HG02981 (cell line): ENCODE results near the gene SDC1.

Source experiments
- ATAC-seq: cut with Tn5 transposase; IDR thresholded peaks from one replicate; pipeline ENCODE4 v1.9.1; 2021; ENCODE audit warnings: mild to moderate bottlenecking, moderate library complexity; ENCODE audit not compliant: unreplicated experiment

SDC1 gene

DNA sequence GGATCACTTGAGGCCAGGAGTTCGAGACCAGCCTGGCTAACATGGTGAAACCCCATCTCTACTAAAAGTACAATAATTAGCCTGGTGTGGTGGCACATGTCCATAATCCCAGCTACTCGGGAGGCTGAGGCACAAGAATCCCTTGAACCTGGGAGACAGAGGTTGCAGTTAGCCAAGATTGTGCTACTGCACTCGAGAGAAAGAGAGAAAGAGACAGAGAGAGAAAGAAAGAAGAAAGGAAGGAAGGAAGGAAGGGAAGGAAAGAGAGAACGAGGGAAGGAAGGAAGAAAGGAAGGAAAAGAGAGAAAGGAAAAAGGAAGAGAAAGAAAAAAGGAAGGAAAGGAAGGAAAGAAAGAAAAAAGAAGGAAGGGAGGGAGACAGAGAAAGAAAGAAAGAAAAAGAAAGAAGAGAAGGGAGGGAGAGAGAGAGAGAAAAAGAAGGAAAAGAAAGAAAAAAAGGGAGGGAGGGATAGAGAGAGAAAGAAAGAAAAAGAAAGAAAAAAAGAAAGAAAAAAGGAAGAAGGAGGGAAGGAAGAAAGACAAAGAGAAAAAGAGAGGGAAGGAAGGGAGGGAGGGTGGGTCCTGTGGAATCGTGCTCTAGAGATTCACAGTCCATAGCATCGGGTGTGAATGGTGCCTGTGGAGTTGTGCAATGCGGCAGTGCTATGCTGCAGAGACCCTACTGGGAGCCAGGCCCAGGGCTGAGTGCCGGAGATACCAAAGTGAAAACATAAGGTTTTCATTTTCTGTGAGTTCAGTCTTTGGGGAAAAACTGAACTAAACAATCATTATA is 4.6 kb upstream of the SDC1 start:
- ATAC-seq: no peak

DNA sequence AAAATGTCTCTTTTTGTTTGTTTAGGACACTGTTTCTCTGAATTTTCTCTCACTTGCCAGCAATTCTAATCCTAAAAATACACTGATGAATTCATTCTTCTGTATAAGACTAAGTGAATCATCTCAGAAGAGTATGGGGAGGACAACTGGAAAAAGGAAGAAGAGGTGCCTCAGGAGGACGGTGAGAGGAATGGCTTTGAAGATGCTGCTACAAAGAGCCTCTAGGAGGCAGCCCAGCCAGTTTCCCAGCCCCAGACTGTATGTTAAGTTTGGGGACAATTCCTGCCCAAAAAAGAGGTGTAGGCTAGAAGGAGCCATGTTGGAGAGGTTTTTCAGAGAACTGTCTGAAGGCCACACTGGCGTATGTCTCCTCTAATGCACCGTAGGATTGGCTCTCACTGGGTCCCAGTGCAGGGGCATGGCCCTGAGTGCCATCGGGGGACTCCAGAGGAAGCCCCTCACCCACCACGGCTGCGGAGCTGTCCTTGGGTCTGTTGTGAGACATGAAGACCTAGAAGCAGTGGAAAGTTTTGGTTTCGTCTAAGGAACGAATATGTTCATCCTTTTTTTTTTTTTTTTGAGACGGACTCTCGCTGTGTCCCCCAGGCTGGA is 3.1 kb upstream of the SDC1 start:
- ATAC-seq: no peak

GRCh38 chr2:20226152-20226545 is 1.2 kb upstream of the SDC1 start:
- ATAC-seq: no peak

- peak; percentile 44 for ATAC-seq
Observed at GRCh38 chr2:20225294-20226151, 593 bp upstream of the SDC1 start.

DNA sequence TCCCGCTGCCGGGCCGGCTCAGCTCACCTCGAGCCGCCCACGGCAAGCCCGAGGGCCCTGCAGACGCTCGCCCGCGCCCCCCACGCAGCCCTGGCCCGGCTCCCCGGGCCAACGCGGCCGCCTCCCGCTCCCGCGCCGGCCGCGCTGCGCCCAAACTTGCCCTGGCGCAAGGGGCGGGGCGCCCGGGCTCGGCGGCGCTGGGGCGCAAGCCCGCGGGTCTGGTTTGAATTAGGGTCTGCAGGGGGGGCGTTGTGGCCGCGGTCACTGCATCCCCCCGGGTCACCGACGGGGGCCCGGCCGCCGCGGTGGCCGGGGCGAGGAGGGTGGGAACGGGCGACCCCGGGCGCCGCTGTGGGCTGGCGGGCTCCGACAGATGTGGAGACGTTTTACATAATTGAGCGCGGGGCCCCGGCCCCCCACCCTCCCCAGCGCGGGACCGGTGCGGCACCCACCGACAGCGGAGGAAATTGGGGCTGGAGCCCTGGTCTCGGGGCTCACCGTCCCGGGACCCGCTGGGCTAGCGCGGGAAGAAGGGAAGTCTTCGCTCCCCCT is 690 bp downstream of the SDC1 start:
- no peak for ATAC-seq

GRCh38 chr2:20223407-20224163 is 1.3 kb downstream of the SDC1 start:
- ATAC-seq: no peak

- ATAC-seq: no peak
Observed at GRCh38 chr2:20222769-20223406, 2.0 kb downstream of the SDC1 start.

DNA sequence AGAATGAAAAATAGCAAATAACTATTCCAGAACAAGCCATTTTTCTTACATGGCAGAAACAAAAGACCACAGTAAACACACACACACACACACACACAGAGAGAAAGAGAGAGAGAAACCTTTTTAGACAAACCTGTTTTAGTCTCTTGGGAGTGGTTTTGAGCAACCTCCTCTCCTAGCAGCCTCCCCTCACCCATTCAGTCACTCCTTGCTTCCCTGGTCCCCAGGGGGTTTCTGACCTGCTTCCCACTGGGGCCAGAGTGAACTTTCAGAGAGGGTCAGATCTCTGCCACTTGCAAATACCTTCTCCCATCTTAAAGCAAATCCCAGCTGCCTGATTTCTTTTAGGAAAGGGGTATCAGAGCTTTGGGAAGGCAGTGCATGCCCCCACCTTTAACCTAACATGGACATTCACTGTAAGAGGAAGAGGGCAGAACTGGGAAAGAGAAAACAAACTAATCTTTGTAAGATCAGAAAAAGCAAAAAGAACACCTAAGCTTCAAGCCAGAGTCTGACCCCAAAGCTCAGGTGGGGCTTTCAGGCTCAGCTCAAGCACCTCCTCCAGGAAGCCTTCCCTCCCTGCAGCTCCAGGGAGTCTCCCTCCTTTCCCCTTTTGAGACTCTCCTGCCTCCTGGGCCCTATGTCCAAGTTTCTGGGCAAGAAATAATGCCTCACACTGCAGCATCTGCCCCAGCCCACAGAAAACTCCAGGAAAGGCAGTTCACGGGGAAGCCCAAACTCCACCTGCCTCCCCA is 2.7 kb downstream of the SDC1 start:
- no peak for ATAC-seq

- ATAC-seq: no peak
Observed at GRCh38 chr2:20221555-20221973, 3.4 kb downstream of the SDC1 start.

DNA sequence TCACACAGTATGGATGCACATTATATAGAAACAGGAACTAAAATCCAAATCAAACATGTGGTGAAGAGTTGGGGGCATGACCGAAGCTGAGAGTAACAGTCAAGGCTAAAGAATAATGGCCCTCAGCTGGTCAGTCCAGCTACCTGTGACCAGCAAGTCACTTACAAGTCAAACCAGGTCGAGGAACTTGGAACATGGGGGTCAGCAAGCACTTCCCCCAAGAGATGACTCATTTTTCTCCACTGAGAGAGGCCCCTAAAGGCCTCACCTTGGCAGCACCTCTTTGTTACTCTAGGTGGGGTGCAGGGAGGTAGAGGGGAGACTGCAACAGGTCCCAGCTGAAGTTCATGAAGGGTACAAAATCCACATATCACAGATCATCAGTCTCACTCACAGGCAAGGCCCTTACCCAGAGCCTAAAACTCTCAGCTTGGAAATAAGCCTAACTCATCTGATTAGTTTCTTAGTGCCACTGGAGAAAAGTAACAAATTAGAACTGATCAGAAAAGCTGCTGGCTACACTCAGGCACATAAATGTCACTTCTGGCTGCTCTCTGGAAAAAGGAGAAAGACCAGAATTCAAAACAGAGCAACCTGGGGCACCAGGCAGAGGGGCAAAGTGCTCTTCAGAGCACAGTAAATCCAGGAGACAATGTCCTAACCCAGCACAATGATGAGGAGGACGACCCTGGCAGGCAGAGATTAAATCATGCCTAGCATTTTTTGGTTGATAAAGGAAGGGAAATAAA is 4.0 kb downstream of the SDC1 start:
- ATAC-seq: no peak

- ATAC-seq: no peak
Observed at GRCh38 chr2:20219763-20220380, 5.1 kb downstream of the SDC1 start.

DNA sequence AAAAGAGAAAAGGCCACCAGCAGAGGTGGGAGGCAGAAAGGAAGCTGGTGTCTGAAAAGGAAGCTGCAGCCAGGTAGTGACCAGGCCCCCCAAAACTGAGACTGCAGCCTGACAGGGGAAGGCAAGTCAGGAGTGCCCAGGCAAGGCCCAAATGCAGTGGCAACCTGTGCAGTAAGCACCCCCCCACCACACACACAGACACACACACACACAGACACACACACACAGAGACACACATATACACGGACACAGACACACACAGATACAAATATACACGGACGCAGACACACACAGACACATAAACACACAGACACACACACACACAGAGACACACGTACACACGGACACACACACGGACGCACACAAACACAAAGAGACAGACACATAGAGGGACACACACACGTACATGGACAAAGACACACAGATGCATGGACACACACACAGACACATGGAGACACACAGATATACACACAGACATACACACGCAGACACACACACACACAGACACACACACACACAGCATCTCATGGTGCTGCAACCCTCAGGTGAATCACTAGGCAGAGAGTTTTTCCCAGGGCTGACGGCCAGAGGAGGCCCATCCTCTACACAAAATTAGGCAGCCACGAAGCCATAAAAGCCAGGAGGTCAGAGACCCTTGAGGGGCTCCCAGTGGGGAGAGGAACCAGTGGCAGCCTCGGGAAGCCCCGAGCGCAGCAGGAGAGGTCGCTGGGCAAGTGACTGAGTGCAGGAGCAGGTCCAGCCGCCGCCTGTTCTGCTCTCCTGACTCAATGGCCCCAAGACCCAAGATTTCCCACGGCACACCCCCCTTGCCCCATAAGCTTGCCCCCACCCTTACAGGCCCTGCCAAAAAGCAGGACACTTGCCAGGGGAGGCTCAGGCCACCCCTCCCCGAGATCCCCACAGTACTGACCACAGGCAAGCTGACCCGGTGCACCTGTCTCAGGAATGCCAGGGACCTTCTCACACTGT is 6.3 kb downstream of the SDC1 start:
- ATAC-seq: no peak

- ATAC-seq: no peak
Observed at GRCh38 chr2:20217041-20217970, 7.6 kb downstream of the SDC1 start.

DNA sequence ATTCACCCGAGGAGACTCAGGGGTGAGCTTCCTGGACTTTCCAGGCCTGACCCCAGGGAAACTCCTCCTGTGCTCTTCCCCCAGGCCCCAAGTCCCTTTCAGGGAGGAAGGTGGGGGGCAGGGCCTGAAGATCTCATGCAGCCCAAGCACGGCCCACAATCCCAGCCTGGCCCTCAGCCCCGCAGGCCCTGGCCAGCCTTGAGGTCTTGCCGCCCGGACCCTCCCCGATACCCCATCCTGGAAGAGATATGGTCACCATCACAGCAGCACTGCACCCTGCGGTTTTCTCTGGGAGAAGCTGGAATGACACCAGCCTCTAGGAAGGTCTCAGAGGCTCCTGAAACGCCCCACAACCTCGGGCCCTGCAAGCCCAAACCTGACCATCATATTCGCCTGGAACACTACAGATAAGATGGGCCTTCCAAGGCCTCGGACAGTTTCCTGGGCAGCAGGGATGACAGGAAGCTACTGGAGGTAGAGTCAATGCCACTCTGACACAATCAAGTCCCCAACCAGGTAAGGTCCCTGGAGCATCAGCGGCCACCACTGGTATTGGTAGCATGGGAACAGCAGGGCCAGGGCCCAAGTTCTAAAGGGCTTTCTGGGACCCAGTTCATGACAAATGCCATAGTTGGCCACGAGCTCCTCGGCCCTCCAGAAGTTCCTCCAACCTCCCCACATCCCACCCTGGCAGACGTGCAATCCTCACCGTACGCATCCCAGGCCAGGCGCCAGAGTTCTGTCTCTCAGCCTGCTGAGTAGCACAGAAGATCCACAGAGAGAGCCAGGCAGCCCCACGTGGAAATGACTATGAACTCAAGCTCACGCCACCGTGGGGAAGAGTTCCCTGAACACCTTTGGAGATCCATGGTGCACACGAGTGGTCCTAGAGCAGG is 8.6 kb downstream of the SDC1 start:
- ATAC-seq: no peak
